NCI-H1694 (cell line): ENCODE data around the gene LRBA.
"Not testable (repeated sequence)": the region's sequence is repeated elsewhere in the genome, so short reads cannot be mapped to it uniquely, and the experiment has no call there.

Experiments used
- DNase-seq: peaks from one replicate; lab custom pipeline; 2025; lab: John Stamatoyannopoulos, UW

The LRBA gene

DNA sequence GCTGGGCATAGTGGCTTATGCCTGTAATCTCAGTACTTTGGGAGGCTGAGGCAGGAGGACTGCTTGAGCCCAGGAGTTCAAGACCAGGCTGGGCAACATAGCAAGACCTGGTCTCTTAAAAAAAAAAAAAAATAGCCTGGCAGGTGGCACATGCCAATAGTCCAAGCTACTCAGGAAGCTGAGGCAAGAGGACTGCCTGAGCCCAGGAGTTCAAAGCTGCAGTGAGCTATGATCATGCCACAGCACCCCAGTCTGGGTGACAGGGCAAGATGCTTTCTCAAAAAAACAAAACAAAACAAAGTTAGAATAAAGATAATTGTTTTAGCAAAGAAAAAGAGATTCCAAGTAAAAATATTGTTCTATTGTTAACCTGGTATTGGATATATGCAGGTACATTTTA is 75.0 kb downstream of the LRBA start:
- DNase-seq, result no peak

DNA sequence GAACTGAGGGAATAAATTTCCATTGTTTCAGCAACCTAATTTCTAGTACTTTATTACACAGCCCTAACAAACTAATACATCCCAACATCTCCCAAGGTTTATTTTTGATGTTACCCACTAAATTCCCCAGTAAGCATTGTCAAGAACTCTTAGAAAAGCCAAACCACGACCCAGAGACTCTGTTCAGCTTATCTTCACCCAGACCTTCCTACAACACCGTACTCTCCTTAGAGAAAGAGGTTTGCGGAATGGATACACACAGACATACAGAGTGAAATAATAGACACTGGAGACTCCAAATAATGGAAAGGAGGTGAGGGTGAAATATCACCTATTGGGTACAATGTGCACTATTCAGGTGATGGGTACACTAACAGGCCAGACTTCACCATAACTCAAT is 75.6 kb downstream of the LRBA start:
- DNase-seq, result no peak

DNA sequence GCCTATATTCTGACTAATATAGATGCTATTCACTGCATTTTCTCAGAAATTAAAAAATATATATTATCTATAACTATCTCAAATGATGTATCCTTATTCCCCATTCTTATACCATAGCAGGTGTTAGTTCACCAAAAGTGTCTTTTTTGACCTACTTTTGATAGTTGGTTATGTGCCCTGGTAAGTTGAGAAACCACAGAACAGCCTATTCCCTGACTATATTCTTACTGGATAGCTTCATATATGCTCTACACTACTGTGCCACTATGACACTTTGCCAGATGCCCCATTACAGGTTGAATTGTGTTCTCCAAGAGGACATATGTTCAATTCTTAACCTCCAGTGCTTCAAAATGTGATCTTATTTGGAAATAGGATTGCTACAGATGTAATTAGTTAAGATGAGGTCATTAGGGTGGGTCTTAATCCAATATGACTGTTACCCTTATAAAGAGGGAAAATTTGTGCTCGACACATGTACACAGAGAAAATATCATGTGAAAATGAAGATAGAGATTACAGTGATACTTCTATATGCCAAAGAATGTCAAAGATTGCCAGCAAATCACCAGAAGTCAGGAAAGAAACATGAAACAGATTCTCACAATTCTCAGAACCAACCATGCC is 76.1 kb downstream of the LRBA start:
- no peak for DNase-seq

DNA sequence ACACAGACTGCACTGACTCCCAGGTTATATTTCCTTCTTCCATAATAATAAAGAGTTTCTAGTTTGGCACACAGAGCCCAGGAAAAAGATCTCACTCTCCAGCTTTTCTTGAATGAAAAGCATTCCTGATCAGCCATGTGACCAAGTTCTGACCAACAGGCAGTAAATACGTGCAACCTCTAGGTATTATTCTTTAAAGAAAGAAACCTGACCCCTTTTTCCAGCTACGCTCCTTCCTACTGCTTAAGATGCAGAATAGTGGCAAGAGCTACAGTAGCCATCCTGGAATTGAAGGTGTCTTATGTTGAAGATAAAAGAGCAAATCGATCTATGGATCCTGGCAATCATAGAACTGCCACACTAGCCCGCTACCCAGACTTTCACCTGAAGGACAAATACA is 76.7 kb downstream of the LRBA start:
- DNase-seq, result no peak

DNA sequence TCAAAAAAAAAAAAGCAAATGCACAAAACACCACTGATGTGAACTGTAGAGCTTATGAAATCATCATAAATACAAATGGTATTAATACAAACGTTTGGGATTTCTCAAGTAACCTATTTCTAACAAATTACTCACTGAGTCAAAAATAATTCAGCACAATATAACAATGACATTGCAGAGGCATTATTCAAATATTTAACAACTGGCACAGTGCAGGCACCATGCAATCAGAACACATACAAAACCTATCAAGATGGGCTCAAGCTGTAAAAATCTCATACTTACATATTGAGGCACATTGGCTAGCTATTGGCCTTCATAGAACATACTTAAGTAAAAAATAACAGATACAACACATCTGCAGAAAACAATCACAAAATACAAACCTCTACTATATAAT is 81.1 kb downstream of the LRBA start:
- DNase-seq, result no peak

DNA sequence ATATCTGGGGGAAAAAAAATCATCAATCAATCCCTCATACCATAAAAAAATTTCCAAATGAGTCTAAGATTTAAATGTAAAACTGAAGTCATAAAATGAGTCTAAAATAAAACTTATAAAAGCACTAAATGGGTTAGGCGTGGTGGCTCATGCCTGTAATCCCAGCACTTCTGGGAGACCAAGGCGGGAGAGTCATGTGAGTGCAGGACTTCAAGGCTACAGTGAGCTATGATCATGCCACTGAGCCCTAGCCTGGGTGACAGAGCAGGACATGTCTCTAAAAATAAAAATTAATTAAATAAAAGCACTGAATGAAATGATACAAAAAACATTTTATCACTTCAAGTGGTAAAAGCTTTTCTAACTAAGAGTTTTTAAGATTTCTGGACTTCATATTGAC is 83.3 kb downstream of the LRBA start:
- DNase-seq, result no peak

DNA sequence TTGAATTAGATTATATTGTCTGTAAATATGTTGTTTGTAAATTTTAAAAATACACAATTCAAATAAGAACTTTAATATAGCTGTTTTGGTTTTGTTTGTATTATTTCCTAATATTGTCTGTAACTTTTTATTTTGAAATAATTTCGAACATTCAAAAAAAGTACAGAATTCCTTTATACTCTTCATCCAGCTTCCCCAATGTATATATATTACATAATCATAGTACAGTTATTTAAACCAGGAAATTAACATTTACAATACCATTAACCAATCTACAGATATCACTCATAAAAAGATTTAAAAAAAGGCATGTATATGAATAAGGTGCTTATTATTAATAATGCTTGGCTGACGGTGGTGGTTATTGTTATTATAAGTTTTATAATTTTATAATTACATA is 84.1 kb downstream of the LRBA start:
- DNase-seq, result no peak

DNA sequence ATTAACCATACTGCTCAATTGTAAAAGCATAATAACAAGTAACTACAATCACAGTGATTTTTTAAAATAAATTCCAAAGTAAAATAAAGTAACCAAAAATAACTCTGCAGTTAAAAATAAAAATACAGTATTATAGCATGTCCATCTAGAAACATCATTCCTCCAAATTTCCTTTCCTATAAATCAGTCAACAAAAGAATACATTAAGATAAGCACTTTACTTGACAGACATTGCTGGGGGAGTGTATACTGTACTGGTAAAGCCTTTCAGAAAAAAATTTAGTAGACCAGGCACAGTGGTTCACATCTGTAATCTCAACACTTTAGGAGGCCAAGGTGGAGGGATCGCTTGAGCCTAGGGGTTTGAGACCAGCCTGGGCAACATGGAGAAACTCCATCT is 91.1 kb downstream of the LRBA start:
- no peak for DNase-seq

DNA sequence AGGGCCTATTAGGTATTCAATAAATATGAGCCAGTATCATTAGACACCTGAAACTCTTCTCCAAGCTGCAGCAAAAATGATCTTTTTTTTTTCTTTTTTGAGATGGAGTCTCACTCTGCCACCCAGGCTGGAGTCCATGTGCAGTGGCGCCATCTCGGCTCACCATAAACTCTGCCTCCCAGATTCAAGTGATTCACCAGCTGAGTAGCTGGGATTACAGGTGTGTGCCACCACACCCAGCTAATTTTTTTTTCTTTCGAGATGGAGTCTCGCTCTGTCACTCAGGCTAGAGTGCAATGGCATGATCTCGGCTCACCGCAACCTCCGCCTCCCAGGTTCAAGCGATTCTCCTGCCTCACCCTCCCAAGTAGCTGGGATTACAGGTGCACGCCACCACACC is 93.6 kb downstream of the LRBA start:
- DNase-seq, result not testable (repeated sequence)

DNA sequence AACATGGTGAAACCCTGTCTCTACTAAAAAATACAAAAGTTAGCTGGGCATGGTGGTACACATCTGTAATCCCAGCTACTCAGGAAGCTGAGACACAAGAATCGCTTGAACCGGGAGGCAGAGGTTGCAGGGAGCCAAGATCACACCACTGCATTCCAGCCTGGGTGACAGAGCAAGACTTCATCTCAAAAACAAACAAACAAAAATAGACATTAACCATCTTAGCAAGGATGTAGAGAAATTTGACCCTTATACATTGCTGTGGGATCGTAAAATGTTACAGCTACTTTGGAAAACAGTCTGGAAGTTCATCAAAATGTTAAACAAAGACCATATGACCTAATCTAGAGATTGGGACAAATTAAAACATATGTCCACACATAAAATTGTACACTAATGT is 96.5 kb downstream of the LRBA start:
- DNase-seq, result not testable (repeated sequence)

DNA sequence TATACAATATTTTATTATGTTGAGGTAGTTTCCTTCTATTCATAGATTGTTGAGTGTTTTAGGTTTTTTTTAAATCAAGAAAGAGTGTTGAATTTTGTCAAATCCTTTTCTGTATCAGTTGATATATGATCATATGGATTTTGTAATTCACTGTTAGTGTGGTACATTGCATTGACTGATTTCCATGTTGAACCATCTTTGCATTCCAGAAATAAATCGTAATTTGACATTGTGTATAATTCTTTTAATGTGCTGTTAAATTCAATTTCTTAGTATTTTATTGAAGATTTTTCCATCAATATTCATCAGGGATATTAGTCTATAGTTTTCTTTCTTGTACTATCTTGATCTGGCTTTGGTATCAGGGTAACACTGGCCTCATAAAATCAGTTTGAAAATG is 103.8 kb downstream of the LRBA start:
- DNase-seq, result no peak

DNA sequence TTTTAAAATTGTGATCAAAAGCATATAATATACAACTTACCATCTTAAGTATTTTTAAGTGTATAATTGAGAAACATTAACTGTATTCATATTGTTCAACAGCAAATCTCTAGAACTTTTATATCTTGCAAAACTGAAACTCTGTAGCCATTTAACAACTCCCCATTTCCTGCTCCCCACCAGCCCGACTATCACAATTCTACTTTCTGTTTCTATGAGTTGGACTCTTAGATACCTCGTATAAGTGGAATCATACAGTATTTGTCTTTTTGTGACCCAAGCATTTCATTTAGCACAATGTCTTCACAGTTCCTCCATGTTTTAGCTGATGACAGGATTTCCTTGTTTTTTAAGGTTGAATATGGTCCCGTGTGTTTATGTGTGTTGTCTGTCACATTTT is 106.0 kb downstream of the LRBA start:
- no peak for DNase-seq

DNA sequence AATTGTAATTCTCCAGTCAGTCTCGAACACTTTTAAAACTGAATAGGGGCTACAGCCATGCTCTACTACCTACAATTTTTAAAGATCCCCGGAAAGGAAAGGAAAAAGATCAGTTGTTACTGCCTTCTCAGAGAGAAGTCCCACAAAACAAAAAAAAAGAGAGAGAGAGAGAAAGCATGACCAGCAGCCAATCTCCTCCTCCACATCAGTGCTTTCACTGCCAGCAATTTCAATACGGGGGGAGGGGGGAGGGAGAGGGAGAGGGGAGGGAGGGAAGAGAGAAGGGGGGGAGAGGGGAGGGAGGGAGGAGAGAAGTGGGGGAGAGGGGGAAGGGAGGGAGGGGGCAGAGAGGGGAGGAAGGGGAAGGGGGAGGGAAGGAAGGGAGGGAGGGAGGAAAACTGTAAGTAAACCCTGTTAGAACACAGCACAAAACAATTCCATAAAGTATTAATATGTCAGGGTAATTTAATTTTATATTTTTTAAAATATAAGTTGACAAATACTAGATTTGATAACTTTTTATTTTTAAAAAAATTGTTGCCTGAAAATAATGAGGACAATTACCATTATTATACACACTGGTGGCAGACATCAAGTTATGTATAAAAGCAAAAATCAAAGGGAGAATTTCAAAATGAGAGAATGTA is 108.0 kb downstream of the LRBA start:
- DNase-seq, result no peak

DNA sequence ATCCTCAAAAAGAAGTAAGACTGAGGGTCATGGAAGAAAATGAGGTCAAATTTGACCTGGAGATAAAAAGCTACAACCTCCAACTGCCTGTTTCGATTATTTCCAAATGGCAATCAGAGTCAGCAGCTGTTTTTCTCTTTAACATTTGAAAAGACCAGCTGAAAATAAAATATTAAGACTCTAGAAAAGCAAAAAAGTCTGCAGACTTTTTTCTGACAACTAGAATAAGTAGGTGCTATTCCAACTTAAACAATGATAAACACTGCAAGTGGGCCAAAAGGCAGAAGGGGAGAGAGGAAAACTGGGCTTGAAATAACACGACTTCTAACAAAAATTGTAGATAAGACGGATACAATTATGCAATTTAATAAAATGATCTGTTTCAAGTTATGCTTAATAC is 110.4 kb downstream of the LRBA start:
- DNase-seq, result no peak

DNA sequence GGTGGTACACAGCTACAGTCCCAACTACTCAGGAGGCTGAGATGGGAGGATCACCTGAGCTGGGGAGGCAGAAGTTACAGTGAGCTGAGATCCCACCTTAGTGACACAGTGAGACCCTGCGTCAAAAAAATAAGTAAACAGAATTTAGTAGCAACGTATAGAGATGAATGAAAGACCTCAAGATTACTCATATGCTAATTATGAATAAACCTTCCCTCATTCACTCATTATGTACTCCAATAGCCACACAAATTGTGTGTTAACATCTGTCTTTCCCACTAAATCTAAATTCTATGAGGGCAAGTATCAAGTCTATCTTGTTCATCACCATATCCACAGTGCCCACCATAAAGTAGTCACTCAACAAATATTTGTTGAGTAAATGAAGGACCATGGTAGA is 111.5 kb downstream of the LRBA start:
- no peak for DNase-seq

DNA sequence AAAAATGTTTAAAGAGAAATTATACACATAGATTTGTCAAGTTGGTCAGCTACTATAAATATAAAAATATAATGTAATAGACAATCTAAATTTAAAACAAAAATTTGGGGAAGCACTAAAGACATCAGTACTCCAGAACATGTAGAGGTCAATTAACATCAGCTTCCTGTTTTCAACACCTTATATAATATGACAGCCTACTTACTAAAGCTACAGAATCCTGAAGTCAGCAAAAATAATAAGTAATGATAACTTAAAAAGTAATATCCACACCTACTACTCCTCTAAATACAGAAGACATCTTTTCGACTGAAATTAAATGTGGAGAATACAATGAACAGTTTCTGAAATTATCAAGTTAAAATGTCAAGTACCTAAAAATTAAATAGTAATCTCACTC is 118.6 kb downstream of the LRBA start:
- DNase-seq, result no peak

DNA sequence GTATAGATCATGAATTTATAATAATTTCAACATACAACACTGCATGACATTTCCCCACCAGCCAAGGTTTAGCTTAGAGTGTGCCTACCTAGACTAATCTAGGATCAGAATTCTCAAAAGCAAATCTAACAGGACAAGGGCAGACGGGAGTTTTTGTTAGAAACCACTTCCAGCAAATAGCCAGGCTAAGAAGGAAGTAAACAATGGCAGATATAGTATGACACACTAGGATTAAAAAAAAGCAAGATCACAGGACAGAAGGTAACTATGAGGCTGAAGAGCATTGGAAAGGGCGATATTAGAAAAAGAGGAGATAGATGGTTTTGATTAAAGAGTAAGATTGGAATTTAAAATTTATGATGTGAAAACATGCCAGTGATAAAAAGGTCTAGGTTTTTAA is 124.8 kb downstream of the LRBA start:
- DNase-seq, result no peak

DNA sequence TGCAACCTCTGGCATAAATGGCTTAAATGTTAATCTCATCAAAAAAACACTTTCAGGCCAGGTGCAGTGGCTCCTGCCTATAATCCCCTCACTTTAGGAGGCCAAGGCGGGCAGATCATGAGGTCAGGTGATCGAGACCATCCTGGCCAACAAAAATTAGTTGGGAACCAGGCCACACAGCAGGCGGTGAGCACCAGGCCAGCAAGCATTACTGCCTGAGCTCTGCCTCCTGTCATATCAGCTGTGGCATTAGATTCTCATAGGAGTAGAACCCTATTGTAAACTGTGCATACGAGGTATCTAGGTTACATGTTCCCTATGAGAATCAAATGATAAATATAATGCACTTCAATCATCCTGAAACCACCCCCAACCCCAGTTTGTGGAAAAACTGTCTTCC is 125.8 kb downstream of the LRBA start:
- DNase-seq, result no peak

DNA sequence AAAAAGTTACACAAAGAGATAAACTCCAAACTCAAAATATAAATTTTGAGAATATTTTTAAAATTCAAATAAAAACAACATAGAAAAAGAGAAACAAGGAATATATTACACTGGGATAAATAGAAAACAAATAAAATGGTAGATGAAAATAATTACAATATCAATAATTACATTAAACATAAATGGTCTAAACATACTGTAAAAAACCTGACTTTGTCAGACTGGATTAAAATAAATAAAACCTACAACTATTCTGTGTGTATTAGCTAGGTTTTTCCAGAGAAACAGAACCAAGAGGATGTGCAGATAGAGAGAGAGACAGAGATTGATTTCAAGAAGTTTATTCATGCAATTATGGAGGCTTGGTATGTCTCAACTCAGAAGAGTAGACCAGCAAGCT is 126.5 kb downstream of the LRBA start:
- no peak for DNase-seq

DNA sequence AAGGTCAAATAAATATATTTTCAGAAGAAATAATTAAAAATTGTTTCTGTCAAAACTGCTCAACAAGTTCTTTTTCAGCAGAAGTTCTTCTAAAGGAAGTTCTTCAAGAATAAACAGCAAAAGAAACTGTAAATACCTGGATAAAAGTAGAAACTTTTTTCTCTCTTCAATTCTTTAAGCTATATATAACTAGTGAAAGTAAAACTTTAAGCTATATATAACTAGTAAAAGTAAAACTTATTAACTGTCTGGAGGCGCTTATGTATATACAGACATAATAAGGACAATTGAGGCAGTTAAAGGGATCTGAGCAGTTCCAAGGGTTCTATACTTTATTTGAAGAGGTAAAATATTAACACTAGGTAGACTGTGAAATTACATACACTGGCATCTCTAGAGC is 126.9 kb downstream of the LRBA start:
- DNase-seq, result no peak

DNA sequence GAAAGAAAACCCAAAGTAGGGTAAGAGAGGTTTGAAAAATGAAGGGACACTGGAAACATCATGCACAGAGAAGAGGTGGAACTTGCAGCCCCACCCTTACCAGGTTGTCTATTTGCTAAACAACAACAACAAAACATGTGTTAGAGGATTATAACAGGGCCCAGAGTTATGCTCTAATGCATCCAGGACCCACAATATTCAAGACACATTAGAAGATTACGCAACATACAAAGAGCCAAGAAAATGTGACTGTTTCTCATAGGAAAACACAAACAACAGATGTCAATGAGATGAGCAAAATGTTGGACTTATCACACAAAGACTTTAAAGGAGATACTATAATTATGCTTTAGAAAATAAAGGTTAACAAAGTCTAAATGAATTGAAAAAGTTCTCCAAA is 128.5 kb downstream of the LRBA start:
- no peak for DNase-seq

DNA sequence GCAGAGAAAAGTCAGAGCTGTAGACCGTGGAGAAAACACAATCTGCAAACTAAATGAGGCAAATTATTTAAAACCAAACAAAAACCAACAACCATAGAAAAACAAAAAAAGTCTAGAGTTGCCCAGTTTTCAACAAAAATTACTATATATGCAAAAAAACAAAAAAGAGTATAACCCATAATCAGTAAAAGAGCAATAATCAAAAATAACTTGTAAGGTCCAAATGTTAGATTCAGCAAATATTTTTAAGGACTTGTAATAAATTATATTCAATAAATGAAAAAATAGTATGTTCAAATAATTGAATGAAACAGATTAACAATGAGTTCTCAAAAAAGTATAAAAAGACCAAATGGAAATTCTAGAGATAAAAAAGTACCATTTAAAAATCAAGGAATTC is 130.5 kb downstream of the LRBA start:
- no peak for DNase-seq

DNA sequence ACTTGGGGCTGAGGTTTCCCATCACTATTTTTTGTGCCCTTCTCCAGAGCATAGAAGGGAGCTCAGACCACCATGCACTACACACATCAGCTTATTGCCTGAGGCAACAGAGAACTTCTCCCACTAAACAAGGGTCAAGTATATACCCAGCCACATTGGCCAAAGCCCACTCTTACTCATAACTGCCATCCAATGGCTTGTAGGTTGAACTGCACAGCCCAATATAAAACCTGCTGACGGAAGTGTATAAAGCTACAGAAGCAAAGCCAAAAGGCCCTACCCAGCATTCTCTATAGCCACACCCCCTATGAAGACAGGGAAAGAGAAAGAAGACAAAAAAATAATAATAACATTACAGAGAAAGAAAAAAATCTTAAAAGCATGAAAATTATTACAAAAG is 139.7 kb downstream of the LRBA start:
- DNase-seq, result no peak
